Endometrial microvascular endothelial cells (primary cell): ENCODE data around the gene ZNF12. TPM values are rescaled to one million over a fixed set of nuclear protein-coding genes. Genes with fewer than 3 reads are reported as not detected.
"Not testable (repeated sequence)": the region's sequence is repeated elsewhere in the genome, so short reads cannot be mapped to it uniquely, and the experiment has no call there.

Source experiments
- in situ Hi-C: cut with HindIII; loops from 2 replicates; pipeline ENCODE4 v1.10.0; 2017; ENCODE audit warnings: low sequenced_read_pairs, low pct_unique_long_range_greater_than_20kb; ENCODE audit errors: inconsistent ontology term
- total RNA-seq: library from RNA; depleted of rRNA; stranded (reverse); fragments of >200 nt; gene quantifications from one replicate; pipeline ENCODE4 v1.2.3, GENCODE V29; 2015; ENCODE audit errors: inconsistent ontology term

The ZNF12 gene
- total RNA-seq, 1 donor from 2014 or later: 7.4 TPM

GRCh38 chr7:6701860-6702259 is 4.9 kb downstream of the ZNF12 start:
- in situ Hi-C loops: no loop called here

- in situ Hi-C loops: no loop called here
These were observed 6.0 kb downstream of the ZNF12 start for GRCh38 chr7:6700793-6701192.

- in situ Hi-C loops: no loop called here
These were observed 15.1 kb downstream of the ZNF12 start for GRCh38 chr7:6691609-6692106.

- in situ Hi-C loops: no loop called here
These were observed 15.6 kb downstream of the ZNF12 start for GRCh38 chr7:6691103-6691502.

GRCh38 chr7:6680146-6680545 is 26.6 kb downstream of the ZNF12 start:
- in situ Hi-C loops: no loop called here

GRCh38 chr7:6675807-6676405 is 30.8 kb downstream of the ZNF12 start:
- in situ Hi-C loops: no loop called here

GRCh38 chr7:6670851-6671250 is 35.9 kb downstream of the ZNF12 start:
- in situ Hi-C loops: not testable (repeated sequence)

GRCh38 chr7:6658618-6659345 is 48.0 kb downstream of the ZNF12 start:
- in situ Hi-C loops: no loop called here

GRCh38 chr7:6656413-6656812 is 50.3 kb downstream of the ZNF12 start:
- in situ Hi-C loops: no loop called here

- in situ Hi-C loops: no loop called here
These were observed 50.9 kb downstream of the ZNF12 start for GRCh38 chr7:6655636-6656385.

GRCh38 chr7:6654842-6655610 is 51.7 kb downstream of the ZNF12 start:
- in situ Hi-C loops: no loop called here

- in situ Hi-C loops: no loop called here
These were observed 52.5 kb downstream of the ZNF12 start for GRCh38 chr7:6654113-6654841.

GRCh38 chr7:6653071-6654003 is 53.4 kb downstream of the ZNF12 start:
- in situ Hi-C loops: no loop called here

- in situ Hi-C loops: no loop called here
These were observed 54.2 kb downstream of the ZNF12 start for GRCh38 chr7:6652446-6653011.

GRCh38 chr7:6651851-6652445 is 54.8 kb downstream of the ZNF12 start:
- in situ Hi-C loops: no loop called here

- in situ Hi-C loops: no loop called here
These were observed 56.2 kb downstream of the ZNF12 start for GRCh38 chr7:6650521-6651011.

GRCh38 chr7:6650086-6650485 is 56.7 kb downstream of the ZNF12 start:
- in situ Hi-C loops: no loop called here
